ENCODE results near the gene FBXL5. TPM values are rescaled to one million over a fixed set of nuclear protein-coding genes. Genes with fewer than 3 reads are reported as not detected.

Gene FBXL5
- total and polyA plus RNA-seq, 2 donors (not counting 3 experiments of a cell fraction or from before 2014, with no cell fraction given) = 42.2 to 60.2 TPM

DNA sequence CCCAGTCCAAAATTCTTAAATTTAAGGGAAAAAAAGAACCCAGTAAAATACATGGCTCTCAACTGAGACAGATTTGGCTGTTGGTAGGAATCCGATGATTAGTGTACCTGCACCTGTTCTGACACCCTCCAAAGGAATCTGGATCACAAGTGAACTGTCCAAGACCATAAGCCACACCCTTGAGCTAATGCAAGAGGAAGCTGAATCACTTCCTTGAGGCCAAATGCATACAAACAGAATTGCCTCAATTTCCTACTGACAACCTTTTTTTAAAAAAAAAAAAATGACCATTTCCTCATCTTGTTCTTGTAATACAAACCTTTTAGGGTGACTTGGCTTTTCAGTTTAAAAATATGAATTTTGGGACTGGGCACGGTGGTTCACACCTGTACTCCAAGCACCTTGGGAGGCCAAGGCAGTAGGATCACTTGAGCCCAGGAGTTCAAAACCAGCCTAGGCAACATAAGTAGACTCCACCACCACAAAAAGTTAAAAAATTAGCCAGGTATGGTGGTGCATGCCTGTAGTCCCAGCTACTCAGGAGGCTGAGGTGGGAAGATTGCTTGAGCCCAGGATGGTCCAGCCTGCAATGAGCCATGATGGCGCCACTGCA lies 10.7 kb upstream of the FBXL5 start:
- peak; percentile 60 for DNase-seq (ENCODE audit: low read depth, low spot score)
- CTCF ChIA-PET = interaction anchor here (0.5 to 1.3 kb wide), 2 partner anchors 10 to 12 kb away, joined by 3 to 7 read pairs; no protein-coding TSS in a partner anchor
- no peaks in the 10 kb centered on the region for H3K27me3 ChIP-seq (ENCODE audit: control insufficient read depth in 2 of 2, insufficient read depth in 2 of 2, low read length in 2 of 2)

More for the DNA sequence above, 10.7 kb upstream of the FBXL5 start:
- Histone ChIP-seq H3K79me2 (ENCODE audit: control insufficient read depth, insufficient read depth, low read length) (peaks cover 24% of the 10 kb centered on the region), H3K9me1 (replicated peaks; ENCODE audit: control insufficient read depth, extremely low read depth, insufficient read depth, low read length) (no peaks in the 10 kb centered on the region), H4K20me1 (replicated peaks; ENCODE audit: control insufficient read depth, extremely low read depth, insufficient read depth, low read length) (no peaks in the 10 kb centered on the region), H3K4me1 (ENCODE audit: control insufficient read depth, extremely low read depth, insufficient read depth, low read length) (peaks cover 35% of the 10 kb centered on the region), H2AFZ (ENCODE audit: low read depth, low read length) (no peak overlapping the region), H3K4me2 (ENCODE audit: insufficient read depth, low read length) (peak overlapping the region; percentile 71), H3K9ac (replicated peaks; ENCODE audit: extremely low read depth, insufficient read depth, low read length) (peak overlapping the region; percentile 26), H3K9me3 (replicated peaks; ENCODE audit: control insufficient read depth, insufficient read depth, low read length) (no peaks in the 10 kb centered on the region), H3K36me3 (ENCODE audit: control insufficient read depth in 2 of 2, extremely low read depth in 1 of 2, insufficient read depth in 2 of 2, low read length in 2 of 2) (peaks cover 0 to 3% of the 10 kb centered on the region in 2 experiments), H3K27ac (ENCODE audit: insufficient read depth, low read depth, low read length) (peak overlapping the region; percentile 77), H3K4me3 (replicated peaks in 1 of 3; ENCODE audit: insufficient read depth in 1 of 3, low read depth in 1 of 3, low read length in 3 of 3) (no peak overlapping the region)
- TF ChIP-seq CTCF (IDR thresholded peaks at IDR 0.05; ENCODE audit: extremely low read depth in 1 of 2, insufficient read depth in 1 of 2, low read depth in 1 of 2, low read length in 2 of 2) (no peak), GATA2 (IDR thresholded peaks at IDR 0.05; ENCODE audit: insufficient read depth, insufficient read length, low read depth, low read length) (no peak), POLR2AphosphoS5 (IDR thresholded peaks at IDR 0.05; ENCODE audit: insufficient read depth, low read depth, low read length) (peak; percentile 70), JUN (IDR thresholded peaks at IDR 0.05; ENCODE audit: borderline replicate concordance, insufficient read depth, insufficient read length, low read depth) (peak; percentile 87), FOS (IDR thresholded peaks at IDR 0.05; ENCODE audit: borderline replicate concordance, insufficient read depth, low read length) (peak; percentile 82), MYC (IDR thresholded peaks at IDR 0.05; ENCODE audit: low read depth, low read length) (no peak), EZH2 (IDR thresholded peaks at IDR 0.05; ENCODE audit: borderline replicate concordance, low read depth, low read length, severe bottlenecking) (no peak), POLR2A (IDR thresholded peaks at IDR 0.05; ENCODE audit: low read depth, low read length) (no peak)
- TF ChIP-seq, protein P1, sequence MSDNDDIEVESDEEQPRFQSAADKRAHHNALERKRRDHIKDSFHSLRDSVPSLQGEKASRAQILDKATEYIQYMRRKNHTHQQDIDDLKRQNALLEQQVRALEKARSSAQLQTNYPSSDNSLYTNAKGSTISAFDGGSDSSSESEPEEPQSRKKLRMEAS (IDR thresholded peaks at IDR 0.05; ENCODE audit: insufficient read depth, insufficient read length) = no peak
- dilution Hi-C loops (cut with MboI; ENCODE audit: extremely low pct_ligation_motif_present, low sequenced_read_pairs) (no loop called here), intact Hi-C loops (cut with micrococcal nuclease) (loop anchor here (1.0 kb wide), 3 partner anchors 11 to 24 kb away; partner anchors contain the start of genes FAM200B and FBXL5)
- BruUV-seq (replicated peaks) = TSS peak; percentile 63
- peak; percentile 77 for FAIRE-seq
- POLR2A ChIA-PET = interaction anchor here (0.6 to 1.1 kb wide), 3 partner anchors 15 to 159 kb away, joined by 3 to 4 read pairs (median 3); partner anchors contain the start of gene FAM200B
